HG02623 (cell line): Measurements from ENCODE around the gene CEP162.
"Not testable (repeated sequence)": the region's sequence is repeated elsewhere in the genome, so short reads cannot be mapped to it uniquely, and the experiment has no call there.

Experiments used
- ATAC-seq: cut with Tn5 transposase; IDR thresholded peaks from one replicate; pipeline ENCODE4 v1.9.1; 2021; ENCODE audit warnings: moderate library complexity; ENCODE audit not compliant: unreplicated experiment

CEP162 gene

DNA sequence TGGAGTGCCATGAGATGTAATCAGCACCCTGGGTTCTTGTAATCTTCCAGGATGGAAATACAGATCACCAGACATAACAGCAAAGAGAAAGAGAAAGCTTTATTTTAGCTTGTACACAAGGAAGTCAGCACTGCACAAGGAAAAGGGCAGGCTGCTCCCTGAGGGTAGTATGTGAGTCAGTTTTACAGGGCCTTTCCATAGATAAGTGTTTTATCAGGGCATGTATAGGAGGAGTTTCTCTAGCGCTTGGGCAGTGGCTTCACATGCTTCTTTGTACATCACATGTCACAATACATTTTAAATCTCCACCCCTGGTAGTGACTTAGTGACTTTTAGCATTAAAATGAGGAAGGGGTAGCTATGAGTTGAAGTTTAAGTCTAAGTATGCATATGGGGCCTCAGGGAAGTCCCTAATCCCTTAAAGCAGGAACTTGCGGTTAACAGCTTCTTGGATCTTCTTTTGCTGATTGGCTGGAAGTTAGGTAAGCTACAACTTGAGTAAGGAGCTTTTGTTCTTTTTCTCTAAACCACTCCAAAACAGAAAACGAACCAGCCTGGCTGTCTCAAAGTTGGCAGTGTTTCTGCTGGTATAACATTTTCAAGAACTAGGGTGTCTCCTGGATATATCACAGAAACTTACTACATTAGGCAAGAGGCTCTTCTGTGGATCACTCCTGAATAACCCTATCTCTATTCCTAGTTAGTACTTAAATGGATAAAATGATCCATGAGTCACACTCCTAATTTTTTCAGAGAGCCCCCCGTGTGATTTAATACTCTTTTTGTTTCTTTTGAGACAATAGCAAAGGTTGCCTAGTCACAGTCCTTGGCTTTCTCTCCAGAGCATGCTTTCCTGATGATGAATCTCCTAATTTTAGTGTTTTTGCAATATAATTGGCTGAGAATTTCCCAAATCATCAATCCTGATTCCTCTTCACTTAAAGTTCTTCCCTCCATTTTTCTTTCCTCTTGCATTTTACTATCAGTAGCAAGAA lies 133.7 kb downstream of the CEP162 start:
- ATAC-seq, result no peak

GRCh38 chr6:84089552-84089951 lies 137.9 kb downstream of the CEP162 start:
- no peak for ATAC-seq

- no peak for ATAC-seq
Observed at GRCh38 chr6:84089081-84089480, 138.4 kb downstream of the CEP162 start.

GRCh38 chr6:84086545-84087429 lies 140.7 kb downstream of the CEP162 start:
- ATAC-seq, result no peak

GRCh38 chr6:84086056-84086455 lies 141.4 kb downstream of the CEP162 start:
- no peak for ATAC-seq

GRCh38 chr6:84084705-84085104 lies 142.7 kb downstream of the CEP162 start:
- ATAC-seq, result not testable (repeated sequence)

- ATAC-seq, result no peak
Observed at GRCh38 chr6:84082689-84083265, 144.7 kb downstream of the CEP162 start.

DNA sequence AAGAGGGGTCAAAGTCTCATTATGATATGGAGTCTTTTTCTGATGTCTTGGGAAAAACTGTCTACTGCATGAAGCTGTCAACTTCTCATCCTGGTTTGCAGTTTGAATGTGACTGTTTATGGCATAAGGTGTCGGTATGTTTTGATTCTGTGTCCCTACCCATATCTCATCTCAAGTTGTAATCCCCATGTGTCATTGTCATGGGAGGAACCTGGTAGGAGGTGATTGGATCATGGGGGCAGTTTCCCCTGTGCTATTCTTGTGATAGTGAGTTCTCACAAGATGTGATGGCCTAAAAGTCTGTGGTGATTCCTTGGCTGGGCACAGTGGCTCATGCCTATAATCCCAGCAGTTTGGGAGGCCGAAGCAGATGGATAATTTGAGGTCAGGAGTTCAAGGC lies 146.2 kb downstream of the CEP162 start:
- no peak for ATAC-seq

- ATAC-seq, result no peak
Observed at GRCh38 chr6:84078335-84078734, 149.1 kb downstream of the CEP162 start.

DNA sequence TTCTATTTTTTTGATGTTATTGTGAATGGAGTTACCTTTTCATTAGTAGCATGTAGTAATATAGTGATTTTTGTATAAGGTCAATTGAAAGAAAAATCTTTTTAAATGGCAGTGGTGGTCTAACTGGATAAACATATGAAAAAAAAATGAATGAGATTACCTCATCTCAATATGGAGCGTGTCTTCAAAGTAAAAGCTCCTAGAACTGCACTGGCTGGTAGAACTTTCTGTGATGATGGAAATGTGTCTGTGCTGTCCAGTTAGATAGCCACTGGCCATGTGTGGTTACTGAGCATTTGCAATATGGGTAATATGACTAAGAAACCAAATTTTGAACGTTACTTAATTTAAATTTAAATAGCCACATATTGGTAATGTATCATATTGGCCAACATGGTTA lies 149.8 kb downstream of the CEP162 start:
- no peak for ATAC-seq

DNA sequence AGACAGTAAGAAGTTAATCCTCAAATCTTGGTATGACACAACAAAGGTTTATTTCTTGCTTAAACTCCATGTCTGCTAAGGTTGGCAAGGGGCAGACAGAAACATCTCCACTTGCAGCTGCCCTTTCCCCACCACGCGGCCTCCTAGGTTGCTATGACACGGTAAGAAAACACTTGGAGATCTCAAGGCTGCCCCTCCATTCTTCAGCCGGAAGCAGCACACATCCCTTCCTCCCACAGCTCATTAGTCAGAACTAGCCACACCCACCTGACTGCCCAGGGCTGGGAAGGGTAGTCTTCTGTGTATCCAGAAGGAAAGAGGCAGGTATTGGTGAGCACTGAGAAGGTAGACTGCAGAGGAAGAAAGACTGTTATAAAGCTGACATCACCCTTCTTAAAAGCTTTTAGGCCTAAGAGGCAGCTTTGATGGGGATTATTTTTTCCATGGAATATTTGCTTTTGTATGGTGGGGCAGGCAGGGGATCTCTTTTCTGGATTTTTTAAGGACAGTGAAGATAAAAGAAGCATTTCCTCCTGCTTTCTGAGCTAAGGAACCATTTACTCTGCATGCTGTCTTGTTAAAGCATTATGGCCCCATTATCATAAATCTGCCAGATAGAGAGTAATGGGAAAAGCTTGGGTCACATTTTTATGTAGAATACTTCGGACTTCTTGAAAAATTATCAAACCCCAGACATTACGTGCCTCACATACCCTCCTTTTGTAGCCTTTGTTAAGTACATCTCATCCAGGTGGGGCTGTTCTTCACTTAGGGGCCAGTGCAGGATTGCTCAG lies 152.3 kb downstream of the CEP162 start:
- no peak for ATAC-seq
